HepG2 (cell line): Measurements from ENCODE around the gene NUP107. TPM values are rescaled to one million over a fixed set of nuclear protein-coding genes. Genes with fewer than 3 reads are reported as not detected.

Source experiments
- FOXK2 ChIP-seq: fragments of 450-650 bp; IDR thresholded peaks from 2 replicates; pipeline ENCODE4 v1.6.1; 2016
- ZNF615 ChIP-seq: sonication (generic); formaldehyde crosslinking; IDR thresholded peaks from 2 replicates; pipeline ENCODE4 v1.5.0; 2020; ENCODE audit warnings: mild to moderate bottlenecking, missing genetic modification reagents, borderline replicate concordance
- ZSCAN12 ChIP-seq: sonication (generic); formaldehyde crosslinking; IDR thresholded peaks from 2 replicates; pipeline ENCODE4 v1.9.0; 2021; ENCODE audit warnings: mild to moderate bottlenecking, missing genetic modification reagents
- polyA plus RNA-seq, 8 experiments: library from polyadenylated mRNA; depleted of rRNA in 3 of 8; stranded (reverse) in 7 of 8; unstranded in 1 of 8; fragments of >200 nt; fragmentation: Illumina TruSeq in 4 of 8; extraction: Trizol in 4 of 8; gene quantifications; 2 replicates each; pipeline versions ENCODE4 v1.2.1 to v1.2.3, GENCODE V29; 2011 to 2016; ENCODE audit warnings: low read depth in 4 of 8, missing spikeins in 1 of 8, mixed read lengths in 1 of 8; ENCODE audit not compliant: insufficient read depth in 1 of 8
- total RNA-seq, 5 experiments: library from RNA; depleted of rRNA; stranded (reverse); fragments of >200 nt; fragmentation: Illumina TruSeq; extraction: Trizol; gene quantifications; 2 replicates each; pipeline ENCODE4 v1.2.3, GENCODE V29; 2016; ENCODE audit warnings: low read depth in 1 of 5
- TF ChIP-seq, protein P1 (sequence below): sonication (generic); formaldehyde crosslinking; IDR thresholded peaks from 2 replicates; pipeline ENCODE4 v1.4.0; 2020; ENCODE audit warnings: missing genetic modification reagents, mild to moderate bottlenecking, borderline replicate concordance
- TF ChIP-seq, protein P2 (sequence below): sonication (generic); formaldehyde crosslinking; conservative IDR thresholded peaks from 2 replicates; pipeline ENCODE4 v1.8.1; 2023; ENCODE audit warnings: missing genetic modification reagents
- TF ChIP-seq, protein P3 (sequence below): sonication (generic); formaldehyde crosslinking; IDR thresholded peaks from 2 replicates; pipeline ENCODE4 v1.5.0; 2020; ENCODE audit warnings: mild to moderate bottlenecking, missing genetic modification reagents
- TF ChIP-seq, protein P4 (sequence below): sonication (generic); formaldehyde crosslinking; conservative IDR thresholded peaks from 2 replicates; pipeline ENCODE4 v1.4.0; 2020; ENCODE audit warnings: missing genetic modification reagents
- TF ChIP-seq, protein P5 (sequence below): sonication (generic); formaldehyde crosslinking; IDR thresholded peaks from 2 replicates; pipeline ENCODE4 v1.5.1; 2020; ENCODE audit warnings: missing genetic modification reagents, mild to moderate bottlenecking, borderline replicate concordance
- TF ChIP-seq, protein P6 (sequence below): sonication (generic); formaldehyde crosslinking; IDR thresholded peaks from 2 replicates; pipeline ENCODE4 v1.8.0; 2022; ENCODE audit warnings: missing genetic modification reagents, low read depth, mild to moderate bottlenecking, borderline replicate concordance
- TF ChIP-seq, protein P7 (sequence below): sonication (generic); formaldehyde crosslinking; IDR thresholded peaks from 2 replicates; pipeline ENCODE4; 2020; ENCODE audit warnings: missing genetic modification reagents, mild to moderate bottlenecking, borderline replicate concordance

Gene NUP107
- total and polyA plus RNA-seq, 2 of the 13 experiments (the other 11 are each of a cell fraction or from before 2014, with no cell fraction given), result 54.7 to 100 TPM

DNA sequence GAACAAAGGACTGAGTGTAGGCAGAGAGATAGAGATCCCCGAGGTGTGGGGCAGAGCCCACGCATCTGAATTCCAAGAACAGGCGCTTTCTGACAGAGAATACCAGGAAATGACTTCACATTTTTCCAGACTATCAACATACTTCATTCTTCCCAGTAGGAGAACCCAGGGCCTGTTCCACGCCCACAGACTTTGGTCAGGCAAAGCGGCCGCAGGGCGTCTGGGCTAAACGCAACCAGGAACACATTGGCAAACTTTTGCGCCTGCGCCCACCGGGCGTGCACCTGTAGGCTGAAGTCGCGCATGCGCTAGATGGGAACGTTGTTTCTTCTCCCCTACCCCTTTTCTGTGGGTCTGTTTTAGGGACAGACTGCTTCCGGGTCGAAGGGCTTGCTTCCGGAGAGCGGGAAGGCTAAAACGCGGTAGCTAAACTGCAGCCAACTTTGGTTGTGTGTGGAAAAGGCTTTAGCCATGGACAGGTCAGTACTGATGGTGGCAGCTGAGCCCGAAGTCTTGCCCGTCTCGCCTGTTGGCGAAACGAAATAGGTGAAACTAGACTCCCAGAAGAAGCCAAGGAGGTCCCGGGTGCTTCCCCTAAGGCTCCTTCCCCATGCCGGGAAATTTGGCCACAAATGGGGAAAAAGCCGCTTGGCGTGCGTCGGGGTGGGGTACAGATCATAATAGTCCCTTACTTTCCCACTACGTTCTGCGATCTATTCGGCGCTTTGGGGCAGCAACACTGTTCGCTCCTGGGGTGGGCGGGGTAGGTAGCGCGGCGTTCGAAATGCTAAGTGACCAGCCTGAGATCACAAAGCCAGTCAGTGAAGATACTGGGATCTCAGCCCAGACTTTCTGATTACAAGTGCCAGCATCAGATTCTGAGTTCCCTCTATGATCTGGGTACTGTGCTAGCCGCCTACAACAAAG, at the start of gene NUP107 (continued):
- TF ChIP-seq, protein P1, sequence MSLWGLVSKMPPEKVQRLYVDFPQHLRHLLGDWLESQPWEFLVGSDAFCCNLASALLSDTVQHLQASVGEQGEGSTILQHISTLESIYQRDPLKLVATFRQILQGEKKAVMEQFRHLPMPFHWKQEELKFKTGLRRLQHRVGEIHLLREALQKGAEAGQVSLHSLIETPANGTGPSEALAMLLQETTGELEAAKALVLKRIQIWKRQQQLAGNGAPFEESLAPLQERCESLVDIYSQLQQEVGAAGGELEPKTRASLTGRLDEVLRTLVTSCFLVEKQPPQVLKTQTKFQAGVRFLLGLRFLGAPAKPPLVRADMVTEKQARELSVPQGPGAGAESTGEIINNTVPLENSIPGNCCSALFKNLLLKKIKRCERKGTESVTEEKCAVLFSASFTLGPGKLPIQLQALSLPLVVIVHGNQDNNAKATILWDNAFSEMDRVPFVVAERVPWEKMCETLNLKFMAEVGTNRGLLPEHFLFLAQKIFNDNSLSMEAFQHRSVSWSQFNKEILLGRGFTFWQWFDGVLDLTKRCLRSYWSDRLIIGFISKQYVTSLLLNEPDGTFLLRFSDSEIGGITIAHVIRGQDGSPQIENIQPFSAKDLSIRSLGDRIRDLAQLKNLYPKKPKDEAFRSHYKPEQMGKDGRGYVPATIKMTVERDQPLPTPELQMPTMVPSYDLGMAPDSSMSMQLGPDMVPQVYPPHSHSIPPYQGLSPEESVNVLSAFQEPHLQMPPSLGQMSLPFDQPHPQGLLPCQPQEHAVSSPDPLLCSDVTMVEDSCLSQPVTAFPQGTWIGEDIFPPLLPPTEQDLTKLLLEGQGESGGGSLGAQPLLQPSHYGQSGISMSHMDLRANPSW (CRISPR knock-in tag), result peak; percentile 96; the same call in 1 of the 2 replicates
- TF ChIP-seq ZSCAN12, result no peak
- 0 out of 2 replicates have a peak, but pooled peaks have one; percentile 58 for TF ChIP-seq ZNF615
- peak; percentile 77 for TF ChIP-seq FOXK2
- TF ChIP-seq, protein P2, sequence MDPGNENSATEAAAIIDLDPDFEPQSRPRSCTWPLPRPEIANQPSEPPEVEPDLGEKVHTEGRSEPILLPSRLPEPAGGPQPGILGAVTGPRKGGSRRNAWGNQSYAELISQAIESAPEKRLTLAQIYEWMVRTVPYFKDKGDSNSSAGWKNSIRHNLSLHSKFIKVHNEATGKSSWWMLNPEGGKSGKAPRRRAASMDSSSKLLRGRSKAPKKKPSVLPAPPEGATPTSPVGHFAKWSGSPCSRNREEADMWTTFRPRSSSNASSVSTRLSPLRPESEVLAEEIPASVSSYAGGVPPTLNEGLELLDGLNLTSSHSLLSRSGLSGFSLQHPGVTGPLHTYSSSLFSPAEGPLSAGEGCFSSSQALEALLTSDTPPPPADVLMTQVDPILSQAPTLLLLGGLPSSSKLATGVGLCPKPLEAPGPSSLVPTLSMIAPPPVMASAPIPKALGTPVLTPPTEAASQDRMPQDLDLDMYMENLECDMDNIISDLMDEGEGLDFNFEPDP, result no peak
- TF ChIP-seq, protein P3, sequence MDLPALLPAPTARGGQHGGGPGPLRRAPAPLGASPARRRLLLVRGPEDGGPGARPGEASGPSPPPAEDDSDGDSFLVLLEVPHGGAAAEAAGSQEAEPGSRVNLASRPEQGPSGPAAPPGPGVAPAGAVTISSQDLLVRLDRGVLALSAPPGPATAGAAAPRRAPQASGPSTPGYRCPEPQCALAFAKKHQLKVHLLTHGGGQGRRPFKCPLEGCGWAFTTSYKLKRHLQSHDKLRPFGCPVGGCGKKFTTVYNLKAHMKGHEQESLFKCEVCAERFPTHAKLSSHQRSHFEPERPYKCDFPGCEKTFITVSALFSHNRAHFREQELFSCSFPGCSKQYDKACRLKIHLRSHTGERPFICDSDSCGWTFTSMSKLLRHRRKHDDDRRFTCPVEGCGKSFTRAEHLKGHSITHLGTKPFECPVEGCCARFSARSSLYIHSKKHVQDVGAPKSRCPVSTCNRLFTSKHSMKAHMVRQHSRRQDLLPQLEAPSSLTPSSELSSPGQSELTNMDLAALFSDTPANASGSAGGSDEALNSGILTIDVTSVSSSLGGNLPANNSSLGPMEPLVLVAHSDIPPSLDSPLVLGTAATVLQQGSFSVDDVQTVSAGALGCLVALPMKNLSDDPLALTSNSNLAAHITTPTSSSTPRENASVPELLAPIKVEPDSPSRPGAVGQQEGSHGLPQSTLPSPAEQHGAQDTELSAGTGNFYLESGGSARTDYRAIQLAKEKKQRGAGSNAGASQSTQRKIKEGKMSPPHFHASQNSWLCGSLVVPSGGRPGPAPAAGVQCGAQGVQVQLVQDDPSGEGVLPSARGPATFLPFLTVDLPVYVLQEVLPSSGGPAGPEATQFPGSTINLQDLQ (CRISPR knock-in tag), result no peak
- TF ChIP-seq, protein P4, sequence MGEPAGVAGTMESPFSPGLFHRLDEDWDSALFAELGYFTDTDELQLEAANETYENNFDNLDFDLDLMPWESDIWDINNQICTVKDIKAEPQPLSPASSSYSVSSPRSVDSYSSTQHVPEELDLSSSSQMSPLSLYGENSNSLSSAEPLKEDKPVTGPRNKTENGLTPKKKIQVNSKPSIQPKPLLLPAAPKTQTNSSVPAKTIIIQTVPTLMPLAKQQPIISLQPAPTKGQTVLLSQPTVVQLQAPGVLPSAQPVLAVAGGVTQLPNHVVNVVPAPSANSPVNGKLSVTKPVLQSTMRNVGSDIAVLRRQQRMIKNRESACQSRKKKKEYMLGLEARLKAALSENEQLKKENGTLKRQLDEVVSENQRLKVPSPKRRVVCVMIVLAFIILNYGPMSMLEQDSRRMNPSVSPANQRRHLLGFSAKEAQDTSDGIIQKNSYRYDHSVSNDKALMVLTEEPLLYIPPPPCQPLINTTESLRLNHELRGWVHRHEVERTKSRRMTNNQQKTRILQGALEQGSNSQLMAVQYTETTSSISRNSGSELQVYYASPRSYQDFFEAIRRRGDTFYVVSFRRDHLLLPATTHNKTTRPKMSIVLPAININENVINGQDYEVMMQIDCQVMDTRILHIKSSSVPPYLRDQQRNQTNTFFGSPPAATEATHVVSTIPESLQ (CRISPR knock-in tag), result 0 out of 2 replicates have a peak, but pooled peaks have one; percentile 76
- TF ChIP-seq, protein P5, sequence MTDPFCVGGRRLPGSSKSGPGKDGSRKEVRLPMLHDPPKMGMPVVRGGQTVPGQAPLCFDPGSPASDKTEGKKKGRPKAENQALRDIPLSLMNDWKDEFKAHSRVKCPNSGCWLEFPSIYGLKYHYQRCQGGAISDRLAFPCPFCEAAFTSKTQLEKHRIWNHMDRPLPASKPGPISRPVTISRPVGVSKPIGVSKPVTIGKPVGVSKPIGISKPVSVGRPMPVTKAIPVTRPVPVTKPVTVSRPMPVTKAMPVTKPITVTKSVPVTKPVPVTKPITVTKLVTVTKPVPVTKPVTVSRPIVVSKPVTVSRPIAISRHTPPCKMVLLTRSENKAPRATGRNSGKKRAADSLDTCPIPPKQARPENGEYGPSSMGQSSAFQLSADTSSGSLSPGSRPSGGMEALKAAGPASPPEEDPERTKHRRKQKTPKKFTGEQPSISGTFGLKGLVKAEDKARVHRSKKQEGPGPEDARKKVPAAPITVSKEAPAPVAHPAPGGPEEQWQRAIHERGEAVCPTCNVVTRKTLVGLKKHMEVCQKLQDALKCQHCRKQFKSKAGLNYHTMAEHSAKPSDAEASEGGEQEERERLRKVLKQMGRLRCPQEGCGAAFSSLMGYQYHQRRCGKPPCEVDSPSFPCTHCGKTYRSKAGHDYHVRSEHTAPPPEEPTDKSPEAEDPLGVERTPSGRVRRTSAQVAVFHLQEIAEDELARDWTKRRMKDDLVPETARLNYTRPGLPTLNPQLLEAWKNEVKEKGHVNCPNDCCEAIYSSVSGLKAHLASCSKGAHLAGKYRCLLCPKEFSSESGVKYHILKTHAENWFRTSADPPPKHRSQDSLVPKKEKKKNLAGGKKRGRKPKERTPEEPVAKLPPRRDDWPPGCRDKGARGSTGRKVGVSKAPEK (CRISPR knock-in tag), result 0 out of 2 replicates have a peak, but pooled peaks have one; percentile 64
- TF ChIP-seq, protein P6, sequence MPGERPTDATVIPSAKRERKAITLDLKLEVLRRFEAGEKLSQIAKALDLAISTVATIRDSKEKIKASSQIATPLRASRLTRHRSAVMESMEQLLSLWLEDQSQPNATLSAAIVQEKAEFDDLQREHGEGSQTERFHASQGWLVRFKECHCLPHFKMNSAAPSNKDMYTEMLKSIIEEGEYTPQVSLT (CRISPR knock-in tag), result no peak
- TF ChIP-seq, protein P7, sequence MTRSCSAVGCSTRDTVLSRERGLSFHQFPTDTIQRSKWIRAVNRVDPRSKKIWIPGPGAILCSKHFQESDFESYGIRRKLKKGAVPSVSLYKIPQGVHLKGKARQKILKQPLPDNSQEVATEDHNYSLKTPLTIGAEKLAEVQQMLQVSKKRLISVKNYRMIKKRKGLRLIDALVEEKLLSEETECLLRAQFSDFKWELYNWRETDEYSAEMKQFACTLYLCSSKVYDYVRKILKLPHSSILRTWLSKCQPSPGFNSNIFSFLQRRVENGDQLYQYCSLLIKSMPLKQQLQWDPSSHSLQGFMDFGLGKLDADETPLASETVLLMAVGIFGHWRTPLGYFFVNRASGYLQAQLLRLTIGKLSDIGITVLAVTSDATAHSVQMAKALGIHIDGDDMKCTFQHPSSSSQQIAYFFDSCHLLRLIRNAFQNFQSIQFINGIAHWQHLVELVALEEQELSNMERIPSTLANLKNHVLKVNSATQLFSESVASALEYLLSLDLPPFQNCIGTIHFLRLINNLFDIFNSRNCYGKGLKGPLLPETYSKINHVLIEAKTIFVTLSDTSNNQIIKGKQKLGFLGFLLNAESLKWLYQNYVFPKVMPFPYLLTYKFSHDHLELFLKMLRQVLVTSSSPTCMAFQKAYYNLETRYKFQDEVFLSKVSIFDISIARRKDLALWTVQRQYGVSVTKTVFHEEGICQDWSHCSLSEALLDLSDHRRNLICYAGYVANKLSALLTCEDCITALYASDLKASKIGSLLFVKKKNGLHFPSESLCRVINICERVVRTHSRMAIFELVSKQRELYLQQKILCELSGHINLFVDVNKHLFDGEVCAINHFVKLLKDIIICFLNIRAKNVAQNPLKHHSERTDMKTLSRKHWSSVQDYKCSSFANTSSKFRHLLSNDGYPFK (CRISPR knock-in tag), result peak; percentile 91; the same call in 1 of the 2 replicates
